ENCODE data around the gene RAB11B. TPM values are rescaled to one million over a fixed set of nuclear protein-coding genes. Genes with fewer than 3 reads are reported as not detected.

RAB11B gene
- total and polyA plus RNA-seq, 2 of the 13 experiments (the other 11 are each of a cell fraction or from before 2014, with no cell fraction given): 6.0 to 28.4 TPM

- peak; percentile 66; the same call in 1 of the 2 replicates for TF ChIP-seq ZNF230 (CRISPR knock-in tag; IDR thresholded peaks at IDR 0.05)
- peak; percentile 32 for TF ChIP-seq YY1 (IDR thresholded peaks at IDR 0.05; ENCODE audit: insufficient read depth, insufficient replicate concordance, low read depth, low read length)
- 0 out of 4 replicates have a peak, but pooled peaks have one; percentile 4 to 8 for TF ChIP-seq EP300 (IDR thresholded peaks at IDR 0.05; ENCODE audit: low read depth in 2 of 2, low read length in 2 of 2)
- no peak for TF ChIP-seq EP300 (CRISPR knock-in tag; IDR thresholded peaks at IDR 0.05; ENCODE audit: borderline replicate concordance)
- peak; percentile 70 for TF ChIP-seq ZSCAN31 (CRISPR knock-in tag; IDR thresholded peaks at IDR 0.05; ENCODE audit: low read depth)
- no peak for TF ChIP-seq ZSCAN22 (CRISPR knock-in tag; IDR thresholded peaks at IDR 0.05)
- no peak for TF ChIP-seq ZNF83 (CRISPR knock-in tag; IDR thresholded peaks at IDR 0.05; ENCODE audit: borderline replicate concordance)
- TF ChIP-seq ZKSCAN5 (CRISPR knock-in tag; IDR thresholded peaks at IDR 0.05): no peak
- TF ChIP-seq SRY (CRISPR knock-in tag; IDR thresholded peaks at IDR 0.05): no peak
- TF ChIP-seq, protein P1, sequence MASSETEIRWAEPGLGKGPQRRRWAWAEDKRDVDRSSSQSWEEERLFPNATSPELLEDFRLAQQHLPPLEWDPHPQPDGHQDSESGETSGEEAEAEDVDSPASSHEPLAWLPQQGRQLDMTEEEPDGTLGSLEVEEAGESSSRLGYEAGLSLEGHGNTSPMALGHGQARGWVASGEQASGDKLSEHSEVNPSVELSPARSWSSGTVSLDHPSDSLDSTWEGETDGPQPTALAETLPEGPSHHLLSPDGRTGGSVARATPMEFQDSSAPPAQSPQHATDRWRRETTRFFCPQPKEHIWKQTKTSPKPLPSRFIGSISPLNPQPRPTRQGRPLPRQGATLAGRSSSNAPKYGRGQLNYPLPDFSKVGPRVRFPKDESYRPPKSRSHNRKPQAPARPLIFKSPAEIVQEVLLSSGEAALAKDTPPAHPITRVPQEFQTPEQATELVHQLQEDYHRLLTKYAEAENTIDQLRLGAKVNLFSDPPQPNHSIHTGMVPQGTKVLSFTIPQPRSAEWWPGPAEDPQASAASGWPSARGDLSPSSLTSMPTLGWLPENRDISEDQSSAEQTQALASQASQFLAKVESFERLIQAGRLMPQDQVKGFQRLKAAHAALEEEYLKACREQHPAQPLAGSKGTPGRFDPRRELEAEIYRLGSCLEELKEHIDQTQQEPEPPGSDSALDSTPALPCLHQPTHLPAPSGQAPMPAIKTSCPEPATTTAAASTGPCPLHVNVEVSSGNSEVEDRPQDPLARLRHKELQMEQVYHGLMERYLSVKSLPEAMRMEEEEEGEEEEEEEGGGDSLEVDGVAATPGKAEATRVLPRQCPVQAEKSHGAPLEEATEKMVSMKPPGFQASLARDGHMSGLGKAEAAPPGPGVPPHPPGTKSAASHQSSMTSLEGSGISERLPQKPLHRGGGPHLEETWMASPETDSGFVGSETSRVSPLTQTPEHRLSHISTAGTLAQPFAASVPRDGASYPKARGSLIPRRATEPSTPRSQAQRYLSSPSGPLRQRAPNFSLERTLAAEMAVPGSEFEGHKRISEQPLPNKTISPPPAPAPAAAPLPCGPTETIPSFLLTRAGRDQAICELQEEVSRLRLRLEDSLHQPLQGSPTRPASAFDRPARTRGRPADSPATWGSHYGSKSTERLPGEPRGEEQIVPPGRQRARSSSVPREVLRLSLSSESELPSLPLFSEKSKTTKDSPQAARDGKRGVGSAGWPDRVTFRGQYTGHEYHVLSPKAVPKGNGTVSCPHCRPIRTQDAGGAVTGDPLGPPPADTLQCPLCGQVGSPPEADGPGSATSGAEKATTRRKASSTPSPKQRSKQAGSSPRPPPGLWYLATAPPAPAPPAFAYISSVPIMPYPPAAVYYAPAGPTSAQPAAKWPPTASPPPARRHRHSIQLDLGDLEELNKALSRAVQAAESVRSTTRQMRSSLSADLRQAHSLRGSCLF (CRISPR knock-in tag; IDR thresholded peaks at IDR 0.05; ENCODE audit: borderline replicate concordance): no peak
Measured at GRCh38 chr19:8389891-8390616, at the start of gene RAB11B (continued).
